Fibroblast of villous mesenchyme (primary cell): ENCODE measurements around the gene GPBP1. TPM values are rescaled to one million over a fixed set of nuclear protein-coding genes. Genes with fewer than 3 reads are reported as not detected.

ENCODE experiments used
- DNase-seq: peaks from one replicate; pipeline ENCODE4 v3.0.0-alpha.2; 2010; ENCODE audit warnings: low read depth
- H3K4me3 ChIP-seq: 2 replicates; pipeline ENCODE4 v1.5.1; 2011; ENCODE audit warnings: low read depth, mild to moderate bottlenecking, low read length
- CTCF ChIP-seq: IDR thresholded peaks from 2 replicates; pipeline ENCODE4 v1.5.1; 2012; ENCODE audit warnings: low read depth, mild to moderate bottlenecking, low read length; ENCODE audit not compliant: insufficient read depth
- total RNA-seq: library from RNA; depleted of rRNA; stranded (reverse); fragments of >200 nt; gene quantifications from 2 replicates; pipeline ENCODE4 v1.2.3, GENCODE V29; 2012

Gene GPBP1
- total RNA-seq, 1 donor: 73.0 TPM

- no peak overlapping the region for H3K4me3 ChIP-seq
- TF ChIP-seq CTCF: no peak
- DNase-seq: peak; percentile 41
Measured at GRCh38 chr5:57209316-57210040, 35.6 kb downstream of the GPBP1 start.

- H3K4me3 ChIP-seq: no peak overlapping the region
- TF ChIP-seq CTCF: no peak
- no peak for DNase-seq
Measured at GRCh38 chr5:57210633-57211032, 36.8 kb downstream of the GPBP1 start.

DNA sequence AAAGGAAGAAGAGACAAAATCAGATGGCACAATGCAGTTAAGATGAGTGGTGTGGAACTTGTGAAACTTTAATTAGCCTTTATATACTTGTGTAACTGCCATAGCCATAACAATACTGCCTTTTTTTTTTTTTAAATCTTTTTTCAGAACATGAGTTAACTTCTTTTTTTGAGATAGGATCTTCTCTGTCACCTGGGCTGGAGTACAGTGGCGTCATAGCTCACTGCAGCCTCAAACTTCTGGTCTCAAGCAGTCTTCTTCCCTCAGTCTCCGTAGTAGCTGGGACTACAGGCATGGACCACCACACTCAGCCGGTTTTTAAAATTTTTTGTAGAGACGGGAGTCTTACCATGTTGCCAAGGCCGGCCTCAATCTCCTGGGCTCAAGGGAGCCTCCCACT lies 37.2 kb downstream of the GPBP1 start:
- TF ChIP-seq CTCF: no peak
- no peak overlapping the region for H3K4me3 ChIP-seq
- DNase-seq: no peak

GRCh38 chr5:57215629-57216195 lies 41.9 kb downstream of the GPBP1 start:
- no peak for TF ChIP-seq CTCF
- peak; percentile 32 for DNase-seq
- H3K4me3 ChIP-seq: no peak overlapping the region

DNA sequence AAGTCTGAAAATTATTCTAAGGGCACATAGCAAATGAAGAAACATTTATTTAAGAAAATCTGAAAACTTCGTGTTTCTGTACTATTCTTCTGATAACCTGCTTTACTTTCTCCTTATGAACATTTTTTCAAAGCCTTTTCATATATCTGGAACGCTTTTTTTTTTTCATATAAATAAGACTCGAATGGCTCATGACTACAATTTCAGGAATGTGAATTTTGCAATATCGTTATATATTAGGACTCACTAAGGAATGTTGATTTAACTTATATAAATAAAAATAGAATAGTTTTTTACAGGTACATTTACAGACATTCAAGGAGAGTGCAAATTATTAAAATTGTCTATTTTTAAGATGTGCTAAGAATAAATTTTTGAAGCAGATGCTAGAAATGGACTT lies 42.9 kb downstream of the GPBP1 start:
- DNase-seq: peak; percentile 62
- TF ChIP-seq CTCF: no peak

DNA sequence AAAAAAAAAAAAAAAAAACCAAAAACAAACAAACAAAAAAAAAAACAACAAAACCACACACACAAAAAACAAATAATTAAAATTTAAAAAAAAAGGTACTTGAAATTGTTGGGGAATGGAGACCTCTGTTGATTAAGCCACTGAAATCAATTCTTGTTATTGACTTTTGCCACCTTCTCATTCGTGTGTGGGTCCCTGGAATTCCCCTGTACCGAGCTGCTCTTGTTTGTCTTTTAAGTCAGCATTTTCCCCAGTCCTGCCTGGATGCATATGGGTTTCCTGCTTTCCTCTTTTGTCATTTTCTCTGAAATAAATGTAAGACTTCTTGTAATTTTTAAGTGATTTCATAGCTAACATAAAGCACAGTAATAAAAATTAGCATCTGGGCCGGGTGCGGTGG lies 45.5 kb downstream of the GPBP1 start:
- TF ChIP-seq CTCF: no peak
- DNase-seq: no peak

More for the DNA sequence above, 42.9 kb downstream of the GPBP1 start:
- no peak overlapping the region for H3K4me3 ChIP-seq

More for the DNA sequence above, 45.5 kb downstream of the GPBP1 start:
- H3K4me3 ChIP-seq: no peak overlapping the region
